ENCODE data around the gene FAM204A.

The FAM204A gene

GRCh38 chr10:118332948-118333710 is 9.0 kb downstream of the FAM204A start:
- Histone ChIP-seq H3K9me3 (ENCODE audit: control insufficient read depth, low read length) (no peaks in the 10 kb centered on the region), H3K4me1 (ENCODE audit: control insufficient read depth, insufficient read depth, low read length, poor library complexity, severe bottlenecking) (no peaks in the 10 kb centered on the region), H3K27ac (ENCODE audit: insufficient read depth, low read length, poor library complexity, severe bottlenecking) (no peak overlapping the region), H3K27me3 (replicated peaks; ENCODE audit: control insufficient read depth, insufficient read depth, low read length, poor library complexity, severe bottlenecking) (no peaks in the 10 kb centered on the region), H3K4me3 (ENCODE audit: insufficient read depth, low read depth, low read length, poor library complexity, severe bottlenecking) (no peak overlapping the region), H3K36me3 (ENCODE audit: control insufficient read depth, insufficient read depth, low read length) (peaks cover 49% of the 10 kb centered on the region)
- no peak for DNase-seq

- Histone ChIP-seq H3K4me3 (ENCODE audit: insufficient read depth, low read depth, low read length, poor library complexity, severe bottlenecking) (no peak overlapping the region), H3K27ac (ENCODE audit: insufficient read depth, low read length, poor library complexity, severe bottlenecking) (no peak overlapping the region), H3K36me3 (ENCODE audit: control insufficient read depth, insufficient read depth, low read length) (peaks cover 57% of the 10 kb centered on the region), H3K27me3 (replicated peaks; ENCODE audit: control insufficient read depth, insufficient read depth, low read length, poor library complexity, severe bottlenecking) (no peaks in the 10 kb centered on the region), H3K4me1 (ENCODE audit: control insufficient read depth, insufficient read depth, low read length, poor library complexity, severe bottlenecking) (no peaks in the 10 kb centered on the region), H3K9me3 (ENCODE audit: control insufficient read depth, low read length) (no peaks in the 10 kb centered on the region)
- no peak for DNase-seq
Measured at GRCh38 chr10:118332236-118332635, 9.9 kb downstream of the FAM204A start.

DNA sequence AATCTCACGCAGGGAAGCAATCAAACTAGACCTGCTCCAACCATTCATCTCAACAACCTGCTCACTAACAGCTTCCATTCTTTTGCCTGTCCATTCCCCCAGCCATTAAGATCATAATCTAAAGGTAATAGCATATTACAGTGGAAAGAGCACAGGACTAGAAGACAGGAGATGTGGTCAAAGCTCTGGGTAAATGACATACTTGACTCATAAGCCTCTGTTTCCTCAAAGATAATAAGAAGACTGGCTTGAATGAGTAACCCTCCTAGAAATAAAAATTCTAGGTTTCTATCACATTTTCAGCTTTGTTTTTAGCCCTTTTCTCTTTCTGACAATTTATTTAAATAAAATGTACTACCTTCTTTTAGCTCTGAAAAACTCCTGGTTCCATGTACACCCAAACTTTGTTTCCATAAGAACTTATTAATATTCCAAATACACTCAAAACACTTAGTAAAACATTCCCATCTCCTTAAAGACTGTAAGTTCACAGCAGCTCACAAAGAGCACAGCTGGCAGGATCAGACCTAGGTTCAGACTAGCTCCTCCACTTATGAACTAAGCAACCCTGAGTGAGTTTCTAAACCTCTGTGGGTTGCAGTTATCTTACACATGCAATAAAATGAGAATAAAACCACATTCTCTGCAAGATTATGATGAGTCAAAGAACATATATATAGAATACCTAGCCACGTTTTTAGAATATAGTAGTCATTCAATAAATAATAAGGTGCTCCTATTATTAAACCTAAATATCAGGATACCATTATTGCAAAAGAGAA is 11.6 kb downstream of the FAM204A start:
- no peak overlapping the region for H3K4me3 ChIP-seq (ENCODE audit: insufficient read depth, low read depth, low read length, poor library complexity, severe bottlenecking)
- peaks cover 64% of the 10 kb centered on the region for H3K36me3 ChIP-seq (ENCODE audit: control insufficient read depth, insufficient read depth, low read length)
- H3K9me3 ChIP-seq (ENCODE audit: control insufficient read depth, low read length), result no peaks in the 10 kb centered on the region
- no peak for DNase-seq
- no peak overlapping the region for H3K27ac ChIP-seq (ENCODE audit: insufficient read depth, low read length, poor library complexity, severe bottlenecking)
- no peaks in the 10 kb centered on the region for H3K4me1 ChIP-seq (ENCODE audit: control insufficient read depth, insufficient read depth, low read length, poor library complexity, severe bottlenecking)
- no peaks in the 10 kb centered on the region for H3K27me3 ChIP-seq (replicated peaks; ENCODE audit: control insufficient read depth, insufficient read depth, low read length, poor library complexity, severe bottlenecking)

DNA sequence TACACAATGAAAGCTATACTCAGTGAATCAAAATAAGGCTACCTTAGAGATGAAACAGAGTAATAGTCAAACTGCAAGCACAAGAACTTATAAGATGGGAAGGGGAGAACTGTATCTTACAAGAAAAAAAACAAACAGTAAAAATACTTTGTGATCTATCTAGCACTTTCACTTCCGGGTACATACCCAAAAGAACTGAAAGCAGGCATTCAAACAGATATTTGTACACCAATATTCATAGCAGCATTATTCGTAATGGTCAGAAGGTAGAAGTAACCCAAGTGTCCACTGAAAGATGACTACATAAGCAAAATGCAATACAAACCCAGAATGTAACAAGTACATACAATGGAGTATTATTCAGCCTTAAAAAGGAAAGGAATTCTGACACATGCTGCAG is 18.0 kb downstream of the FAM204A start:
- H3K9me3 ChIP-seq (ENCODE audit: control insufficient read depth, low read length), result no peaks in the 10 kb centered on the region
- peaks cover 54% of the 10 kb centered on the region for H3K36me3 ChIP-seq (ENCODE audit: control insufficient read depth, insufficient read depth, low read length)
- DNase-seq, result no peak
- no peaks in the 10 kb centered on the region for H3K27me3 ChIP-seq (replicated peaks; ENCODE audit: control insufficient read depth, insufficient read depth, low read length, poor library complexity, severe bottlenecking)
- no peak overlapping the region for H3K4me3 ChIP-seq (ENCODE audit: insufficient read depth, low read depth, low read length, poor library complexity, severe bottlenecking)
- H3K27ac ChIP-seq (ENCODE audit: insufficient read depth, low read length, poor library complexity, severe bottlenecking), result no peak overlapping the region
- H3K4me1 ChIP-seq (ENCODE audit: control insufficient read depth, insufficient read depth, low read length, poor library complexity, severe bottlenecking), result no peaks in the 10 kb centered on the region

DNA sequence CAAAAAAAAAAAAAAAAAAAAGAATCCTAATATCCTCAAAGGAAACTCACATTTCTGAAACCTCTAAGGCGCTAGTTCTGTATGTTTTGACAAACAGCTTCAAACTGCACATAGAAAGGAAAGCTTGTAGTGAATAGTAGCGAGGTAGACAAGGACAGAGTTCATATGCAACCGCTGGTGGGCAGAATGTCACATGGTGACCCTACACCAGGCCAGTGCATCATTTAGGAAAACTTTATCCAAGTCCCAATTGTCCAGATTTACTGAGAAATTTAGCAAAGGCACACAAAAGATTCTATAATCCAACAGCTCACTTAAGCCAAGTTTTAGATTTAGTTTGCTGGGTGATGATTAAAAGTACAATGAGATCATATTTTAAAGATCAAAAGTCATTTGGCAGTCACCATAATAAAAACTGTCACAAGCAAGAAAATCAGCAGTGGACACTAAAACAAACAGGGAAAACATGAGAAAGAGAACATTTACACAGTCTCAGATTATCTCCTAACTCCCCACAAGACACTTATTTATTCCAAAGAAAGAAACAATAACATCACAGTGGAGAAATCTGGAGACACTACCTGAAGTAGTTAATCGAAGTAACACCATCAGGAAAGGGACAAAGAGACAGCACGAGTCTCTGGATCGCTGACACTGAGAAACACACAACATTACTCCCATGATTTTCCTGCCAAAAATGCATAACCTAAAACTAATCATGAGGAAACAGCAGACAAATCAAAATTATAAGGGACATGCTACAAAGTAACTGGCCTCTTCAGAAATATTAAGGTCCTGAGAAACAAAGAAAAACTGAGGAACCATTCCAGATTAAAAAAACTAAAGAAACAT is 20.2 kb downstream of the FAM204A start:
- peaks cover 41% of the 10 kb centered on the region for H3K36me3 ChIP-seq (ENCODE audit: control insufficient read depth, insufficient read depth, low read length)
- H3K4me3 ChIP-seq (ENCODE audit: insufficient read depth, low read depth, low read length, poor library complexity, severe bottlenecking), result no peak overlapping the region
- H3K27ac ChIP-seq (ENCODE audit: insufficient read depth, low read length, poor library complexity, severe bottlenecking), result no peak overlapping the region

GRCh38 chr10:118315629-118316028 is 26.5 kb downstream of the FAM204A start:
- no peaks in the 10 kb centered on the region for H3K4me1 ChIP-seq (ENCODE audit: control insufficient read depth, insufficient read depth, low read length, poor library complexity, severe bottlenecking)
- peaks cover 28% of the 10 kb centered on the region for H3K36me3 ChIP-seq (ENCODE audit: control insufficient read depth, insufficient read depth, low read length)
- no peak for DNase-seq
- no peak overlapping the region for H3K4me3 ChIP-seq (ENCODE audit: insufficient read depth, low read depth, low read length, poor library complexity, severe bottlenecking)
- no peaks in the 10 kb centered on the region for H3K9me3 ChIP-seq (ENCODE audit: control insufficient read depth, low read length)
- no peaks in the 10 kb centered on the region for H3K27me3 ChIP-seq (replicated peaks; ENCODE audit: control insufficient read depth, insufficient read depth, low read length, poor library complexity, severe bottlenecking)
- H3K27ac ChIP-seq (ENCODE audit: insufficient read depth, low read length, poor library complexity, severe bottlenecking), result no peak overlapping the region

More for the DNA sequence above, 20.2 kb downstream of the FAM204A start:
- Histone ChIP-seq H3K9me3 (ENCODE audit: control insufficient read depth, low read length) (no peaks in the 10 kb centered on the region), H3K4me1 (ENCODE audit: control insufficient read depth, insufficient read depth, low read length, poor library complexity, severe bottlenecking) (no peaks in the 10 kb centered on the region), H3K27me3 (replicated peaks; ENCODE audit: control insufficient read depth, insufficient read depth, low read length, poor library complexity, severe bottlenecking) (no peaks in the 10 kb centered on the region)
- no peak for DNase-seq

- no peak for DNase-seq
- H3K36me3 ChIP-seq (ENCODE audit: control insufficient read depth, insufficient read depth, low read length), result peaks cover 32% of the 10 kb centered on the region
- no peak overlapping the region for H3K27ac ChIP-seq (ENCODE audit: insufficient read depth, low read length, poor library complexity, severe bottlenecking)
- no peaks in the 10 kb centered on the region for H3K4me1 ChIP-seq (ENCODE audit: control insufficient read depth, insufficient read depth, low read length, poor library complexity, severe bottlenecking)
- no peaks in the 10 kb centered on the region for H3K27me3 ChIP-seq (replicated peaks; ENCODE audit: control insufficient read depth, insufficient read depth, low read length, poor library complexity, severe bottlenecking)
- H3K4me3 ChIP-seq (ENCODE audit: insufficient read depth, low read depth, low read length, poor library complexity, severe bottlenecking), result no peak overlapping the region
- H3K9me3 ChIP-seq (ENCODE audit: control insufficient read depth, low read length), result no peaks in the 10 kb centered on the region
Measured at GRCh38 chr10:118314882-118315281, 27.2 kb downstream of the FAM204A start.

DNA sequence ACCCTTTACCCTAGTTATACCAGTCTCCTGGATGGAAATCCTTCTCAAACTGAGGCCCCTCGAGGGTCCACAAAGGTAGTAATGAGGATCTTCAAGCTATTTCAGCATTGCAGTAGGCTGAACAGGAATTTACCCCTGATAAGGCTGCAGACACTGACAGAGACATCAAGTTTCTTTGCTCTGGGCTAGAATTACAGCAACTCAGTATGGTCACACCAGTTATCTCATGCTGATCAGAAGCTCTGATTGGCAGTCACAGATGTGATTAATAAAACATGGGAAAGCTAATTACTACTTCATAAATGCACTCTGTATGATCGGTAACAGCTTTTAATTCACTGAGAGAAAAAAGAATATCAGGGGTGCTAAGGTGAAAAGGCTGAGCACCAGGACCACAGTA is 30.6 kb downstream of the FAM204A start:
- no peak for DNase-seq
- no peaks in the 10 kb centered on the region for H3K27me3 ChIP-seq (replicated peaks; ENCODE audit: control insufficient read depth, insufficient read depth, low read length, poor library complexity, severe bottlenecking)
- no peak overlapping the region for H3K4me3 ChIP-seq (ENCODE audit: insufficient read depth, low read depth, low read length, poor library complexity, severe bottlenecking)
- H3K36me3 ChIP-seq (ENCODE audit: control insufficient read depth, insufficient read depth, low read length), result peaks cover 38% of the 10 kb centered on the region
- no peaks in the 10 kb centered on the region for H3K4me1 ChIP-seq (ENCODE audit: control insufficient read depth, insufficient read depth, low read length, poor library complexity, severe bottlenecking)
- no peak overlapping the region for H3K27ac ChIP-seq (ENCODE audit: insufficient read depth, low read length, poor library complexity, severe bottlenecking)
- H3K9me3 ChIP-seq (ENCODE audit: control insufficient read depth, low read length), result no peaks in the 10 kb centered on the region

- no peak for DNase-seq
- H3K36me3 ChIP-seq (ENCODE audit: control insufficient read depth, insufficient read depth, low read length), result peaks cover 38% of the 10 kb centered on the region
- no peaks in the 10 kb centered on the region for H3K4me1 ChIP-seq (ENCODE audit: control insufficient read depth, insufficient read depth, low read length, poor library complexity, severe bottlenecking)
- H3K4me3 ChIP-seq (ENCODE audit: insufficient read depth, low read depth, low read length, poor library complexity, severe bottlenecking), result no peak overlapping the region
- H3K27me3 ChIP-seq (replicated peaks; ENCODE audit: control insufficient read depth, insufficient read depth, low read length, poor library complexity, severe bottlenecking), result no peaks in the 10 kb centered on the region
- H3K27ac ChIP-seq (ENCODE audit: insufficient read depth, low read length, poor library complexity, severe bottlenecking), result no peak overlapping the region
- H3K9me3 ChIP-seq (ENCODE audit: control insufficient read depth, low read length), result no peaks in the 10 kb centered on the region
Measured at GRCh38 chr10:118310822-118311221, 31.3 kb downstream of the FAM204A start.
